K562 (cell line): Measurements from ENCODE around the gene GNPTAB. TPM values are rescaled to one million over a fixed set of nuclear protein-coding genes. Genes with fewer than 3 reads are reported as not detected.

ENCODE experiments used
- ARID1B ChIP-seq: fragments of 450-650 bp; IDR thresholded peaks from 2 replicates; pipeline ENCODE4 v1.6.1; 2016; ENCODE audit warnings: antibody characterized with exemption, mild to moderate bottlenecking, inconsistent platforms
- CCAR2 ChIP-seq: fragments of 200-400 bp; formaldehyde crosslinking; IDR thresholded peaks from 2 replicates; pipeline ENCODE4 v1.6.1; 2017; ENCODE audit warnings: mild to moderate bottlenecking, low read depth, low read length
- CREM ChIP-seq: IDR thresholded peaks from 2 replicates; pipeline ENCODE4 v1.6.1; 2014; ENCODE audit warnings: antibody characterized with exemption, low read depth
- EHMT2 ChIP-seq: fragments of 450-650 bp; IDR thresholded peaks from 2 replicates; pipeline ENCODE4 v1.6.1; 2018; ENCODE audit warnings: antibody characterized with exemption
- GTF2B ChIP-seq: IDR thresholded peaks from 2 replicates; pipeline ENCODE4 v1.6.1; 2011; ENCODE audit not compliant: insufficient read length; ENCODE audit errors: extremely low read depth
- HNRNPH1 ChIP-seq: fragments of 200-400 bp; formaldehyde crosslinking; optimal IDR thresholded peaks from 2 replicates; pipeline ENCODE3; 2017; ENCODE audit warnings: low read depth, mild to moderate bottlenecking, low read length, moderate library complexity
- JUND ChIP-seq, 2 experiments: IDR thresholded peaks; 2 replicates in 1 of 2; 3 replicates in 1 of 2; pipeline ENCODE4 v1.6.1; 2011; ENCODE audit warnings: borderline replicate concordance in 2 of 2, low read depth in 2 of 2, low read length in 2 of 2, improper control_type of control experiment in 1 of 2, missing biosample characterization in 1 of 2, missing genetic modification characterization in 1 of 2, missing genetic modification reagents in 1 of 2
- LCOR ChIP-seq: sonication (generic); formaldehyde crosslinking; IDR thresholded peaks from 2 replicates; pipeline ENCODE4 v1.8.0; 2022; ENCODE audit warnings: mild to moderate bottlenecking, missing genetic modification reagents
- MNT ChIP-seq, 2 experiments: fragments of 450-650 bp; conservative IDR thresholded peaks; 2 replicates each; pipeline ENCODE4 v1.6.1; 2017; ENCODE audit warnings: mild to moderate bottlenecking in 2 of 2, moderate library complexity in 2 of 2
- POLR2A ChIP-seq: fragments of 450-650 bp; conservative IDR thresholded peaks from 2 replicates; pipeline ENCODE4 v1.6.1; 2016
- RBM25 ChIP-seq: fragments of 200-400 bp; formaldehyde crosslinking; IDR thresholded peaks from 2 replicates; pipeline ENCODE4 v1.6.1; 2018; ENCODE audit warnings: low read length, low read depth, moderate library complexity; ENCODE audit not compliant: severe bottlenecking
- SMARCB1 ChIP-seq: IDR thresholded peaks from 2 replicates; pipeline ENCODE4 v1.6.1; 2011; ENCODE audit warnings: improper control_type of control experiment, low read depth; ENCODE audit not compliant: insufficient read length
- ZNF253 ChIP-seq: fragments of 250-450 bp; sonication (Bioruptor Pico); conservative IDR thresholded peaks from 2 replicates; pipeline ENCODE4 v1.6.1; 2021; ENCODE audit warnings: mild to moderate bottlenecking
- ZNF3 ChIP-seq: fragments of 250-450 bp; sonication (Bioruptor Pico); IDR thresholded peaks from 2 replicates; pipeline ENCODE4 v1.5.0; 2021; ENCODE audit warnings: mild to moderate bottlenecking, moderate library complexity
- ZNF408 ChIP-seq: fragments of 250-450 bp; sonication (Bioruptor Pico); IDR thresholded peaks from 2 replicates; pipeline ENCODE4 v1.4.0; 2020; ENCODE audit warnings: low read depth, mild to moderate bottlenecking, moderate library complexity
- polyA plus RNA-seq, 8 experiments: library from polyadenylated mRNA; depleted of rRNA in 4 of 8; stranded (reverse) in 5 of 8; unstranded in 3 of 8; fragments of >200 nt; fragmentation: Nextera tagmentation in 2 of 8; fragmentation: Illumina TruSeq in 1 of 8; extraction: Ambion mirVana in 2 of 8; extraction: Trizol in 1 of 8; gene quantifications; 2 replicates each; pipeline versions ENCODE4 v1.2.1 to v1.2.3, GENCODE V29; 2011 to 2014; ENCODE audit warnings: inconsistent platforms in 1 of 8, missing spikeins in 1 of 8
- total RNA-seq, 7 experiments: library from RNA; depleted of rRNA in 6 of 7; stranded (reverse); fragments of >200 nt in 6 of 7; fragmentation: Illumina TruSeq in 2 of 7; extraction: Trizol in 2 of 7; gene quantifications; 2 replicates each; pipeline versions ENCODE4 v1.2.1 to v1.2.3, GENCODE V29; 2011 to 2021; ENCODE audit warnings: low replicate concordance in 1 of 7
- TF ChIP-seq, protein P1 (sequence below): fragments of 450-650 bp; IDR thresholded peaks from 2 replicates; pipeline ENCODE4 v1.6.1; 2016; ENCODE audit warnings: low read depth

The GNPTAB gene
- total and polyA plus RNA-seq, 9 of the 15 experiments (the other 6 are each of a cell fraction or from before 2014, with no cell fraction given), result 5.9 to 23.2 (median 19.3) TPM

DNA sequence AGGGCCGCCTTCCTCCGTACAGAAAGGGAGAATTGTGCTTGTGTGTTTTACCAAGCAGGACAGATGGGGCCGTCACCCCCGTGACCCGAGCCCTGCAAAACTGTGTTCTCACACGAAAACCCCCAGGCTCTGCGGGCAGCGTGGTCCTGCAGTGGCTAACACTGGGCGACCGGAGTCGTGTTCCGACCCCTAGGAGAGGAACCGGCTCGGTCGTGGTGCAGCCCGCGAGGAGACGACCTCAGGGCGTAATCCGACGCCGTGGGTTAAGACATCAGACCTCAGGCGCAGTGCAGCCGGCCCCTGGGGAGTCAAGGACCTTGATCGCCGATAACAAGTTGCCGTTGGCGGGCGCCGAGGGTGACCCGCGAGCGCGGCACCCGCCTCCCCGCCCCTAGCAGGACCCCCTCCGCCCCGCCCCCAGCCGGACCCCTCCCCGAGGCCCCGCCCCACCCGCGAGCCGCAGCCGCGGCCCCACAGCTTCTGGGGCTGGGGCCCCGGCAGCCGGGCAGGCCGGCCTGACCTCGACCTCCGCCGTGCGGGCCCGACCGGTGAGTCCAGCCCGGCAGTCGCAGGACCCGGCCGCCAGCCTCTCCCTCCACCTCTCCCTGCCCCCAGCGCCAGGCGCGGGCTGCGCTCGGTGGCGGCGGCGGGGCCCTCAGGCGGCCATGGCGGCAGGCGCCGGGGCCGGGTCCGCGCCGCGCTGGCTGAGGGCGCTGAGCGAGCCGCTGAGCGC is 133.4 kb downstream of the GNPTAB start, which contains the start of gene CHPT1 (continued):
- TF ChIP-seq, protein P1, sequence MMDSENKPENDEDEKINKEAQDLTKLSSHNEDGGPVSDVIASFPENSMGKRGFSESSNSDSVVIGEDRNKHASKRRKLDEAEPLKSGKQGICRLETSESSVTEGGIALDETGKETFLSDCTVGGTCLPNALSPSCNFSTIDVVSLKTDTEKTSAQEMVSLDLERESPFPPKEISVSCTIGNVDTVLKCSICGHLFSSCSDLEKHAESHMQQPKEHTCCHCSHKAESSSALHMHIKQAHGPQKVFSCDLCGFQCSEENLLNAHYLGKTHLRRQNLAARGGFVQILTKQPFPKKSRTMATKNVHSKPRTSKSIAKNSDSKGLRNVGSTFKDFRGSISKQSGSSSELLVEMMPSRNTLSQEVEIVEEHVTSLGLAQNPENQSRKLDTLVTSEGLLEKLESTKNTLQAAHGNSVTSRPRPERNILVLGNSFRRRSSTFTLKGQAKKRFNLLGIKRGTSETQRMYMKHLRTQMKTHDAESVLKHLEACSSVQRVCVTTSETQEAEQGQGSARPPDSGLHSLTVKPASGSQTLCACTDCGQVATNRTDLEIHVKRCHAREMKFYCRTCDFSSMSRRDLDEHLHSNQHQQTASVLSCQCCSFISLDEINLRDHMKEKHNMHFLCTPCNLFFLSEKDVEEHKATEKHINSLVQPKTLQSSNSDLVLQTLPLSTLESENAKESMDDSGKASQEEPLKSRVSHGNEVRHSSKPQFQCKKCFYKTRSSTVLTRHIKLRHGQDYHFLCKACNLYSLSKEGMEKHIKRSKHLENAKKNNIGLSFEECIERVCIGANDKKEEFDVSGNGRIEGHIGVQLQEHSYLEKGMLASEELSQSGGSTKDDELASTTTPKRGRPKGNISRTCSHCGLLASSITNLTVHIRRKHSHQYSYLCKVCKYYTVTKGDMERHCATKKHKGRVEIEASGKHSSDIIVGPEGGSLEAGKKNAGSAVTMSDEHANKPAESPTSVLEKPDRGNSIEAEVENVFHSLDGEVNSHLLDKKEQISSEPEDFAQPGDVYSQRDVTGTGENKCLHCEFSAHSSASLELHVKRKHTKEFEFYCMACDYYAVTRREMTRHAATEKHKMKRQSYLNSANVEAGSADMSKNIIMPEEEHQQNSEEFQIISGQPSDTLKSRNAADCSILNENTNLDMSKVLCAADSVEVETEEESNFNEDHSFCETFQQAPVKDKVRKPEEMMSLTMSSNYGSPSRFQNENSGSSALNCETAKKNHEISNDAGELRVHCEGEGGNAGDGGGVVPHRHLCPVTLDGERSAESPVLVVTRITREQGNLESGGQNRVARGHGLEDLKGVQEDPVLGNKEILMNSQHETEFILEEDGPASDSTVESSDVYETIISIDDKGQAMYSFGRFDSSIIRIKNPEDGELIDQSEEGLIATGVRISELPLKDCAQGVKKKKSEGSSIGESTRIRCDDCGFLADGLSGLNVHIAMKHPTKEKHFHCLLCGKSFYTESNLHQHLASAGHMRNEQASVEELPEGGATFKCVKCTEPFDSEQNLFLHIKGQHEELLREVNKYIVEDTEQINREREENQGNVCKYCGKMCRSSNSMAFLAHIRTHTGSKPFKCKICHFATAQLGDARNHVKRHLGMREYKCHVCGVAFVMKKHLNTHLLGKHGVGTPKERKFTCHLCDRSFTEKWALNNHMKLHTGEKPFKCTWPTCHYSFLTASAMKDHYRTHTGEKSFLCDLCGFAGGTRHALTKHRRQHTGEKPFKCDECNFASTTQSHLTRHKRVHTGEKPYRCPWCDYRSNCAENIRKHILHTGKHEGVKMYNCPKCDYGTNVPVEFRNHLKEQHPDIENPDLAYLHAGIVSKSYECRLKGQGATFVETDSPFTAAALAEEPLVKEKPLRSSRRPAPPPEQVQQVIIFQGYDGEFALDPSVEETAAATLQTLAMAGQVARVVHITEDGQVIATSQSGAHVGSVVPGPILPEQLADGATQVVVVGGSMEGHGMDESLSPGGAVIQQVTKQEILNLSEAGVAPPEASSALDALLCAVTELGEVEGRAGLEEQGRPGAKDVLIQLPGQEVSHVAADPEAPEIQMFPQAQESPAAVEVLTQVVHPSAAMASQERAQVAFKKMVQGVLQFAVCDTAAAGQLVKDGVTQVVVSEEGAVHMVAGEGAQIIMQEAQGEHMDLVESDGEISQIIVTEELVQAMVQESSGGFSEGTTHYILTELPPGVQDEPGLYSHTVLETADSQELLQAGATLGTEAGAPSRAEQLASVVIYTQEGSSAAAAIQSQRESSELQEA, result no peak
- TF ChIP-seq SMARCB1 (no peak), ARID1B (no peak), CREM (peak; percentile 61), MNT (conservative IDR thresholded peaks at IDR 0.05) (no peak), CCAR2 (no peak), LCOR (CRISPR knock-in tag) (no peak), JUND (IDR thresholded peaks at IDR 0.05; ENCODE audit: borderline replicate concordance, low read depth, low read length) (peak; percentile 42; the same call in 1 of the 2 replicates), JUND (tag; IDR thresholded peaks at IDR 0.05; ENCODE audit: borderline replicate concordance, low read depth, low read length) (no peak; the same call in 2 of the 3 replicates), RBM25 (no peak), ZNF253 (CRISPR knock-in tag) (no peak), ZNF3 (CRISPR knock-in tag) (no peak), HNRNPH1 (no peak), EHMT2 (no peak), ZNF408 (CRISPR knock-in tag) (no peak), POLR2A (peak; percentile 73), GTF2B (no peak)
